PFSK-1 (cell line): ENCODE measurements around the gene PRKRIP1.

Experiments used
- FOXP2 ChIP-seq: optimal IDR thresholded peaks from 2 replicates; pipeline ENCODE3; 2011; ENCODE audit warnings: borderline replicate concordance, control low read depth, inconsistent platforms; ENCODE audit not compliant: insufficient read depth; ENCODE audit errors: extremely low read length, extremely low read depth
- POLR2AphosphoS5 ChIP-seq: IDR thresholded peaks from 2 replicates; pipeline ENCODE4 v1.6.1; 2012; ENCODE audit warnings: low read depth, mild to moderate bottlenecking, control low read depth, low read length, moderate library complexity
- SIN3A ChIP-seq: IDR thresholded peaks from 2 replicates; pipeline ENCODE4 v1.6.1; 2012; ENCODE audit warnings: mild to moderate bottlenecking, low read length, moderate library complexity, borderline replicate concordance; ENCODE audit not compliant: insufficient read depth
- TAF1 ChIP-seq: IDR thresholded peaks from 2 replicates; pipeline ENCODE4 v1.6.1; 2012; ENCODE audit warnings: low read length, control low read depth, borderline replicate concordance; ENCODE audit not compliant: insufficient read depth
- TF ChIP-seq, protein P1 (sequence below), 2 experiments: IDR thresholded peaks; 2 replicates each; pipeline versions ENCODE4 v1.6.1 to v1.8.0; 2011 to 2012; ENCODE audit warnings: low read depth in 2 of 2, low read length in 2 of 2, control low read depth in 1 of 2, inconsistent platforms in 1 of 2, mild to moderate bottlenecking in 1 of 2, moderate library complexity in 1 of 2; ENCODE audit not compliant: insufficient read depth in 1 of 2

The PRKRIP1 gene

DNA sequence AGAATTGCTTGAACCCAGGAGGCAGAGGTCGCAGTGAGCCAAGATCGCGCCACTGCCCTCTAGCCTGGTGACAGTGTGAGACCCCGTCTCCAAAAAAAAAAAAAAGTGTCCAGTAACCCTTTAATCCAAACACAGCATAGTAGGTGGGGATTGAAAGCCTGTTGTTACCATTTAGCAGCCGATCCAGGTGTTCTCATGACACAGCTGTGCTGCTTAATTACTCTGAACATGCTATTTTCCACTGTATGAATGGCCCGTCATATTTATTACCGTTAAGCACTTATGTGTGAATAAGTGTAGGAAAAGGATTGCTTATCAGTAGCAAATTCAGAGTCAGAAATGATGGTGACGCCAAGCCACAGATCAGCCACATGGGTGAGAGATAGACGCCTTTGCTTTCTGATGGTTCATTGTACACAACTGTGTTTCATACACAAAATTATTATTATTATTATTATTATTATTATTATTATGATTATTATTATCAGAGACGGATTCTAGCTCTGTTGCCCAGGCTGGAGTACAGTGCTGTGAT lies 25.6 kb downstream of the PRKRIP1 start:
- TF ChIP-seq SIN3A (no peak), FOXP2 (no peak), POLR2AphosphoS5 (no peak)
- TF ChIP-seq, protein P1, sequence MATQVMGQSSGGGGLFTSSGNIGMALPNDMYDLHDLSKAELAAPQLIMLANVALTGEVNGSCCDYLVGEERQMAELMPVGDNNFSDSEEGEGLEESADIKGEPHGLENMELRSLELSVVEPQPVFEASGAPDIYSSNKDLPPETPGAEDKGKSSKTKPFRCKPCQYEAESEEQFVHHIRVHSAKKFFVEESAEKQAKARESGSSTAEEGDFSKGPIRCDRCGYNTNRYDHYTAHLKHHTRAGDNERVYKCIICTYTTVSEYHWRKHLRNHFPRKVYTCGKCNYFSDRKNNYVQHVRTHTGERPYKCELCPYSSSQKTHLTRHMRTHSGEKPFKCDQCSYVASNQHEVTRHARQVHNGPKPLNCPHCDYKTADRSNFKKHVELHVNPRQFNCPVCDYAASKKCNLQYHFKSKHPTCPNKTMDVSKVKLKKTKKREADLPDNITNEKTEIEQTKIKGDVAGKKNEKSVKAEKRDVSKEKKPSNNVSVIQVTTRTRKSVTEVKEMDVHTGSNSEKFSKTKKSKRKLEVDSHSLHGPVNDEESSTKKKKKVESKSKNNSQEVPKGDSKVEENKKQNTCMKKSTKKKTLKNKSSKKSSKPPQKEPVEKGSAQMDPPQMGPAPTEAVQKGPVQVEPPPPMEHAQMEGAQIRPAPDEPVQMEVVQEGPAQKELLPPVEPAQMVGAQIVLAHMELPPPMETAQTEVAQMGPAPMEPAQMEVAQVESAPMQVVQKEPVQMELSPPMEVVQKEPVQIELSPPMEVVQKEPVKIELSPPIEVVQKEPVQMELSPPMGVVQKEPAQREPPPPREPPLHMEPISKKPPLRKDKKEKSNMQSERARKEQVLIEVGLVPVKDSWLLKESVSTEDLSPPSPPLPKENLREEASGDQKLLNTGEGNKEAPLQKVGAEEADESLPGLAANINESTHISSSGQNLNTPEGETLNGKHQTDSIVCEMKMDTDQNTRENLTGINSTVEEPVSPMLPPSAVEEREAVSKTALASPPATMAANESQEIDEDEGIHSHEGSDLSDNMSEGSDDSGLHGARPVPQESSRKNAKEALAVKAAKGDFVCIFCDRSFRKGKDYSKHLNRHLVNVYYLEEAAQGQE (IDR thresholded peaks at IDR 0.05; ENCODE audit: insufficient read depth in 1 of 2, low read depth in 2 of 2, low read length in 2 of 2), result no peak

DNA sequence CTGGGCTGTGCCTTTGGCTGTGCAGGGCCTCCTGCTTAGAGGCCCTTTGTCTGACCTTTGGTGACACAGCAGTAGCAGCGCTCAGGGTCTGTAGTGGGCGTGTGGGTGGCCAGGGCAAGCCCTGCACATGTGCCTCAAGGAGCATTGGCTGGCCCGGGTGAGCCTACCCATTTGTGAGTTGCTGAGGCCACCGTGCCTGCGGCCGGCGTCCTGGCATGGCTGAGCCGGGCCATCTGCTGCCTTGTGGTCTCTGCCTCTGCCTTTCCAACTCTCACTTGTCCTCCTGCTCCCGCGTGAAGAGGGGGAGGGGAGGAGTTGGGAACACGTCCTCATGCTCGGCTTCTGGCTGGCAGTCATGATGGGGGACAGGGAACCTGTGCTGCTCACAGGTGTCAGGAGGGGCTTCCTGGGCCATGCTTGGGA lies 28.0 kb downstream of the PRKRIP1 start:
- TF ChIP-seq POLR2AphosphoS5, result no peak
- TF ChIP-seq SIN3A, result no peak
- no peak for TF ChIP-seq FOXP2
- TF ChIP-seq, protein P1 (IDR thresholded peaks at IDR 0.05; ENCODE audit: insufficient read depth in 1 of 2, low read depth in 2 of 2, low read length in 2 of 2), result no peak
- no peak for TF ChIP-seq TAF1

DNA sequence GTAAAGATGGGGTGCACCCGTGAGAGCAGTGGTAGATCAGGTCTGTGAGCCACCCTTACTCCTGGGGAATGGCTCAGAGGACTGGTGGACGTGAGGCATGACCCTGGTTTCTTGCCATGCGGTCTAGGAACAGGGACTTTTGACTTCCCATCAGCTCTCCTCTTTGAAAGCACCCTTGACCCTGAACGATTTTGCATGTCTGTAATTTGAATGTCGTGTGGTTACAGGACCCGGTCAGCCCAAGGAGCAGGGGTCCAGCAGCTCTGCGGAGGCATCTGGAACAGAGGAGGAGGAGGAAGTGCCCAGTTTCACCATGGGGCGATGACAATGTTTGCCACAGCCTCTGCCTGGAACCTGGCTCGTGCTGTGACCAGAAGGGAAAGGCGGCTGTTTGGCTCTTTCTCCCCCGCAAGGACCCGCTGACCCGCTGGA lies 28.6 kb downstream of the PRKRIP1 start:
- TF ChIP-seq TAF1, result no peak
- TF ChIP-seq, protein P1 (IDR thresholded peaks at IDR 0.05; ENCODE audit: insufficient read depth in 1 of 2, low read depth in 2 of 2, low read length in 2 of 2), result no peak
- no peak for TF ChIP-seq SIN3A
- TF ChIP-seq FOXP2, result no peak
- TF ChIP-seq POLR2AphosphoS5, result no peak

DNA sequence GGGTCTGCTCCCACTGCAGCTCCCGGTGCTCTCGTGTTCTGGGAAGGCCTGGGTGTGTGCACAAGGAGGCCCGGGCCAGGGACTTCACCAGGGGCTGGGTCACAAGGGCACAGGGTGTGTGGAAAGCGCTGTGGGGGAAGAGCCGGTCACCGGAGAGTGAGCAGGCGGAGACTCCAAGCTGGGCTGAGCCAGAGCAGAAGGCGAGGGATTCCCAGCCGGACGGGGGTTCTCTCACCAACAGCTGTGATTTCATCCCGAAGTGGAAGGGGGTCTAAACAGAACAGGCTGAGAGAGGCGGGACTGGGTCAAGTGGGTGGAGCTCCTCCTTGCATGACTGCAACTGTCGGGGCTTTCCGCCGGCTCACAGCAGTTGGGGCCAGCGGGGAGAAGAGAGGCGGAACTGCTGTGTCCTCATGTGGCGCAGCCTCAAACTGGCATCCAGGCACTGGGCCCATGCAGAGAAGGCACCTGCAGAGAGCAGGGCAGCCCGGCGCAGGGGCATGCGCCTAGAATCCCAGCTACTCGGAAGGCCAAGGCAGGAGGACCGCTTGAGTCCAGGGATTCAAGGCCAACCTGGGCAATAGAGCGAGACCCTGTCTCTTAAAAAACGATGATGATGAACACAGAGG lies 29.6 kb downstream of the PRKRIP1 start:
- no peak for TF ChIP-seq SIN3A
- no peak for TF ChIP-seq TAF1
- TF ChIP-seq, protein P1 (IDR thresholded peaks at IDR 0.05; ENCODE audit: insufficient read depth in 1 of 2, low read depth in 2 of 2, low read length in 2 of 2), result no peak
- TF ChIP-seq FOXP2, result no peak
- TF ChIP-seq POLR2AphosphoS5, result no peak
